DND-41 (cell line): Measurements from ENCODE around the gene SORCS1.

Experiments
- EZH2 ChIP-seq: IDR thresholded peaks from 3 replicates; pipeline ENCODE4 v1.6.1; 2012; ENCODE audit warnings: borderline replicate concordance, low read depth, mild to moderate bottlenecking, moderate library complexity, low read length, inconsistent platforms; ENCODE audit not compliant: severe bottlenecking
- TF ChIP-seq, protein P1 (sequence below): IDR thresholded peaks from 2 replicates; pipeline ENCODE4 v1.5.1; 2012; ENCODE audit warnings: borderline replicate concordance, low read length, moderate library complexity, mild to moderate bottlenecking; ENCODE audit not compliant: poor library complexity, severe bottlenecking; ENCODE audit errors: extremely low read depth

DNA sequence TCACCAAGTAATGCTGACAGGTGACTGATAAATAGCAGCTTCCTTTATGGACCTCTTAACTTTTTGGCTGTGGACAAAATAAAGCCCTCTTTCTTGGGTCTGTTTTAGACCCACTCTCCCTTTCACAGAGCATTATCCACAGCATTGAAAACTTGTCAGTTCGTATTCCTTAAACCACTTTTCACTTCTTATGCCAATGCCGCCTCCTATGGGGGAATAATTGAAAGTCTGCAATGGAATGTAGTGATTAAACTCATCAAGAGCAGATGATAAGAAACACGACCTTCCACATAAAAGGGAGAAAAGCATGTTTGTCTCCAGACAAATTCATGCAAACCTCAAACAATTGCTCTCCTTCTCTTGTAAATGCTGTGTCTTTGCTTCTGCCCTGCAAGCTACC is 153.4 kb downstream of the SORCS1 start:
- TF ChIP-seq, protein P1, sequence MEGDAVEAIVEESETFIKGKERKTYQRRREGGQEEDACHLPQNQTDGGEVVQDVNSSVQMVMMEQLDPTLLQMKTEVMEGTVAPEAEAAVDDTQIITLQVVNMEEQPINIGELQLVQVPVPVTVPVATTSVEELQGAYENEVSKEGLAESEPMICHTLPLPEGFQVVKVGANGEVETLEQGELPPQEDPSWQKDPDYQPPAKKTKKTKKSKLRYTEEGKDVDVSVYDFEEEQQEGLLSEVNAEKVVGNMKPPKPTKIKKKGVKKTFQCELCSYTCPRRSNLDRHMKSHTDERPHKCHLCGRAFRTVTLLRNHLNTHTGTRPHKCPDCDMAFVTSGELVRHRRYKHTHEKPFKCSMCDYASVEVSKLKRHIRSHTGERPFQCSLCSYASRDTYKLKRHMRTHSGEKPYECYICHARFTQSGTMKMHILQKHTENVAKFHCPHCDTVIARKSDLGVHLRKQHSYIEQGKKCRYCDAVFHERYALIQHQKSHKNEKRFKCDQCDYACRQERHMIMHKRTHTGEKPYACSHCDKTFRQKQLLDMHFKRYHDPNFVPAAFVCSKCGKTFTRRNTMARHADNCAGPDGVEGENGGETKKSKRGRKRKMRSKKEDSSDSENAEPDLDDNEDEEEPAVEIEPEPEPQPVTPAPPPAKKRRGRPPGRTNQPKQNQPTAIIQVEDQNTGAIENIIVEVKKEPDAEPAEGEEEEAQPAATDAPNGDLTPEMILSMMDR, result no peak
- no peak for TF ChIP-seq EZH2
